Progenitor cell of endocrine pancreas (in vitro differentiated cells): ENCODE measurements around the gene PLK3. TPM values are rescaled to one million over a fixed set of nuclear protein-coding genes. Genes with fewer than 3 reads are reported as not detected.

Source experiments
- DNase-seq: peaks from one replicate; pipeline ENCODE4 v3.0.0; 2021; ENCODE audit warnings: low spot score; ENCODE audit not compliant: unreplicated experiment
- H3K27ac Mint-ChIP-seq: 2 replicates; pipeline ENCODE4 v1.8.0; 2021; ENCODE audit warnings: mild to moderate bottlenecking, moderate library complexity, mixed read lengths
- H3K27me3 Mint-ChIP-seq: 2 replicates; pipeline ENCODE4 v1.8.0; 2021; ENCODE audit warnings: mixed read lengths
- H3K36me3 Mint-ChIP-seq: 2 replicates; pipeline ENCODE4 v1.8.0; 2022; ENCODE audit warnings: mixed read lengths; ENCODE audit not compliant: insufficient read depth
- H3K4me1 Mint-ChIP-seq: 2 replicates; pipeline ENCODE4 v1.8.0; 2021; ENCODE audit warnings: low read depth, mixed read lengths
- H3K4me3 Mint-ChIP-seq: 2 replicates; pipeline ENCODE4 v1.8.0; 2021; ENCODE audit warnings: low read depth, mild to moderate bottlenecking, moderate library complexity, mixed read lengths
- H3K9me3 Mint-ChIP-seq: 2 replicates; pipeline ENCODE4 v1.8.0; 2021; ENCODE audit warnings: low read depth, mixed read lengths
- total RNA-seq: library from RNA; stranded (reverse); gene quantifications from 2 replicates; pipeline ENCODE4 v1.2.1, GENCODE V29; 2021
- TF ChIP-seq, protein P1 (sequence below): fragments of 200-600 bp; sonication (generic); IDR thresholded peaks from one replicate; pipeline ENCODE4 v1.5.0; 2021; ENCODE audit warnings: antibody characterized with exemption, mild to moderate bottlenecking; ENCODE audit not compliant: unreplicated experiment

PLK3 gene
- total RNA-seq, 1 donor from 2014 or later: 13.3 TPM

DNA sequence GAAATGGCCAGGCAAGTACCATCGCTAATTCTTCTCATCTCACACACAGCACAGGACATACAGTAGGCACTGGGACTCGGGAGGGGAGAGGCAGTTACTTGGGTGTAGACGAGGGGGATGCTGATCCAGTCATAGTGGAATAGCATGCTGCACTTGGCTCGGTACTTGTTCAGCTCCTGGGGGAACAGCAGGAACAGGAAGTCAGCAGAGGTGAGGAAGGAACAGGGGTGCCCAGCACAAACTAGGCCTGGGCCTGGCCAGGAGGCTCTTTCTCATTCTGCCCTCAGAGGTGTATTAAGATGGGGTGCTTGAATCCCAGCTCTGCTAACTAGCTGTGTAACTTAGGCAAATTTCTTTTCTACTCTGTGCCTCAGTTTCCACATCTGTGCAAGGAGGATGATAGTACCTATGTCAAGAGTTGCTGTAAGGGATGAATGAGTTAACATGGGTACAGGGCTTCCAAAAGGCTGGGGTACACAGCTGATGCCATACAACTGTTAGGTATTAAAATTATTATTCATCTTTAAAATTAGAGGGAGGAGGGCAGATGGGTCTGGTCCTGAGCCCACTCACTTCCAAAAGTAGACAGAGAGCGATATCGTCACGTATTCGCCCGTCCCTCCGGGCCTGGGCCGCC, 14.6 kb upstream of the PLK3 start:
- Mint-ChIP-seq H3K9me3 (no peaks in the 10 kb centered on the region), H3K27ac (no peak overlapping the region)

DNA sequence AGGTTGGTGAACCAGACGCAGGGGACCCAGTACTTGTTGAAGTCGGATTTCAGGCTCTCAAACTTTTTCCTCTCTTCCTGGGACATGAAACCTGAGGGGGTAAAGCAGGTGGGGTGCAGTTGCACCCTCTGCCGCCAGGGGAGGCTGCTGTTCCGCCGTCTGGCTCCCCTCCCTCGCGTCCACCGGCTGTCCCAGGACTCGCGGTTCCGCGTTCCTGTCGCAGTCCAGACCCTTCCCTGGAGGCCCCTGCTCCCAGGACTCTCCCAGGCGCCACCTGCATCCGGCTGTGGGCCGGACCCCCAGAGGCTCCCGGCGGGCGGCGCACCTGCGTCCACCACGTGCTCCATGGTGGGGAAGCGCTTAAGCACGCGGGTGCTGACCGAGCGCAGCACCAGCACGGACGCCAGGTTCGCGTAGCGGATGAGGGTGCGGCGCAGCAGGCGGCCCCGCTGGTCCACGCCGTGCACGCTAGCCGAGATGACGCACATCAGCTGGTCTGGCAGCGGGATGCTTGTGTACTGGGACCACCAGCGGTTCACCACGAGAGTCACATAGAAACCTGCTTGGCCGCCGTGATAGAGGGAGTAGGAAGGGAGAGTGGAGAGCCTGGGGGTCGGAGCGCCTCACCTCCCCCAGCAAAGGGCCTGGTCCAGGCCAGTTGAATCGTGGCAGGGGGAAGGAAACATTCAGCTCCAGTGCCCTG, 13.9 kb upstream of the PLK3 start:
- Mint-ChIP-seq H3K9me3 (no peaks in the 10 kb centered on the region), H3K27ac (peak overlapping the region; percentile 94), H3K36me3 (peaks cover 4% of the 10 kb centered on the region), H3K27me3 (peaks cover 4% of the 10 kb centered on the region), H3K4me3 (peak overlapping the region; percentile 62), H3K4me1 (peaks cover 18% of the 10 kb centered on the region)
- peak; percentile 82 for DNase-seq
- TF ChIP-seq, protein P1, sequence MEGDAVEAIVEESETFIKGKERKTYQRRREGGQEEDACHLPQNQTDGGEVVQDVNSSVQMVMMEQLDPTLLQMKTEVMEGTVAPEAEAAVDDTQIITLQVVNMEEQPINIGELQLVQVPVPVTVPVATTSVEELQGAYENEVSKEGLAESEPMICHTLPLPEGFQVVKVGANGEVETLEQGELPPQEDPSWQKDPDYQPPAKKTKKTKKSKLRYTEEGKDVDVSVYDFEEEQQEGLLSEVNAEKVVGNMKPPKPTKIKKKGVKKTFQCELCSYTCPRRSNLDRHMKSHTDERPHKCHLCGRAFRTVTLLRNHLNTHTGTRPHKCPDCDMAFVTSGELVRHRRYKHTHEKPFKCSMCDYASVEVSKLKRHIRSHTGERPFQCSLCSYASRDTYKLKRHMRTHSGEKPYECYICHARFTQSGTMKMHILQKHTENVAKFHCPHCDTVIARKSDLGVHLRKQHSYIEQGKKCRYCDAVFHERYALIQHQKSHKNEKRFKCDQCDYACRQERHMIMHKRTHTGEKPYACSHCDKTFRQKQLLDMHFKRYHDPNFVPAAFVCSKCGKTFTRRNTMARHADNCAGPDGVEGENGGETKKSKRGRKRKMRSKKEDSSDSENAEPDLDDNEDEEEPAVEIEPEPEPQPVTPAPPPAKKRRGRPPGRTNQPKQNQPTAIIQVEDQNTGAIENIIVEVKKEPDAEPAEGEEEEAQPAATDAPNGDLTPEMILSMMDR: peak; percentile 98

More for the DNA sequence above, 14.6 kb upstream of the PLK3 start:
- TF ChIP-seq, protein P1: no peak
- Mint-ChIP-seq H3K4me1 (peaks cover 16% of the 10 kb centered on the region), H3K36me3 (peaks cover 6% of the 10 kb centered on the region), H3K27me3 (peaks cover 4% of the 10 kb centered on the region), H3K4me3 (peak overlapping the region; percentile 63)
- no peak for DNase-seq

DNA sequence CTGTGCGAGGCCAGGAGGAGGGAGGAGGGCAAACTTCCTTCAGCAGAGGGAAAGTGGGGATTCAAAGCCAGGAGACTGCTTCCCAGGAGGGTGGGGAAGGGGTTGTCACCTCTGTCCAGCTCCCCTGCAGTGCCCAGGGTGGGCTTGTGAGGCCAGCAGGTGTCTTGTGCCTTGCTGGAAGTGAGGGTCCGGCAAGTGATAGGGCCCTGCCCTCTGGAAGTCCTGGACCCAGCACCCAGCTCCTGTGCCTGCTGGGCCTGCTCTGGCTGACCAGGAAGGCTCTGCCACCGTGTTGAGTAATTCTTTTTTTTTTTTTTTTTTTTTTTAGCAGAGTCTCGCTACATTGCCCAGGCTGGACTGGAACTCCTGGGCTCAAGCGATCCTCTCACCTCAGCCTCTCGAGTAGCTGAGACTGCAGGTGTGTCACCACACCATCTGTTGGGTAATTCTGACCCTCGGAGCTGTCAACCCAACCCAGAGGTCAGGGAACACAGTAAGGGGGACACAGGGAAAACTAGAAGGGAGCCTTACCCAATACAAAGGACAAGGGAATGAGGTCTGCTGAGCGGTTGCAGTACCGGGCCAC, 13.2 kb upstream of the PLK3 start:
- TF ChIP-seq, protein P1: no peak
- peak overlapping the region; percentile 94 for H3K27ac Mint-ChIP-seq
- no peaks in the 10 kb centered on the region for H3K36me3 Mint-ChIP-seq
- peaks cover 4% of the 10 kb centered on the region for H3K27me3 Mint-ChIP-seq
- peaks cover 22% of the 10 kb centered on the region for H3K4me1 Mint-ChIP-seq
- no peak for DNase-seq
- H3K9me3 Mint-ChIP-seq: no peaks in the 10 kb centered on the region
- H3K4me3 Mint-ChIP-seq: peak overlapping the region; percentile 62

DNA sequence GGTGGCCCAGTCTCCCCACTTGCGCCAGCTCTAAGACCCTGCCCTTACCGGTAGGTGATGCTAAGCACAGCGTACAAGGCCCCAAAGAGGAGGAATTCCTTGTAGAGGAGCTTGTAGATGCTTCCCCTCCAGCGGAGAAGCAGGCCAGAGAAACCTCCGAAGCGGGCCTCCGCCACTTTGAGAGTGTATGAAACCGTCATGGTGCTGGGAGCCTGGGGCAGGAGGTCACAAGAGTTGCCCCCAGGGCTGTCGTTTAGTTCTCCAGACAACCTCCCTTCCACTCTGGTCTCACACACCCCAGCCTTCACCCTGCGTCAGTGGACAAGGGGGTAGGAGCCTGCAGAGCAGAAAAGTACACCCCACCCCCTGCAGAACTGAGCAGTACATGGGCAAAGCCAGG, 12.7 kb upstream of the PLK3 start:
- Mint-ChIP-seq H3K4me3 (no peak overlapping the region), H3K36me3 (no peaks in the 10 kb centered on the region), H3K9me3 (no peaks in the 10 kb centered on the region), H3K27ac (no peak overlapping the region), H3K27me3 (peaks cover 4% of the 10 kb centered on the region), H3K4me1 (peaks cover 22% of the 10 kb centered on the region)
- no peak for DNase-seq
- TF ChIP-seq, protein P1: no peak

- TF ChIP-seq, protein P1: no peak
- Mint-ChIP-seq H3K36me3 (no peaks in the 10 kb centered on the region), H3K27ac (no peak within 1 kb of the TSS), H3K9me3 (no peaks in the 10 kb centered on the region), H3K4me3 (no peak within 1 kb of the TSS), H3K4me1 (peaks cover 22% of the 10 kb centered on the region), H3K27me3 (peaks cover 4% of the 10 kb centered on the region)
- no peak for DNase-seq
Measured at GRCh38 chr1:44788120-44788860, 11.9 kb upstream of the PLK3 start, which contains the start of gene BEST4. TSS of gene BEST4 (minus strand) at chr1:44788170. CDS start at chr1:44787705, 465 bp downstream.
